Germinal center (tissue), 1 donor: ENCODE results near the gene ZNF91.
"Not testable (repeated sequence)": the region's sequence is repeated elsewhere in the genome, so short reads cannot be mapped to it uniquely, and the experiment has no call there.

Experiments
- DNase-seq: peaks from one replicate; pipeline ENCODE4 v3.0.0; 2012; ENCODE audit warnings: mixed read lengths, low spot score

ZNF91 gene

DNA sequence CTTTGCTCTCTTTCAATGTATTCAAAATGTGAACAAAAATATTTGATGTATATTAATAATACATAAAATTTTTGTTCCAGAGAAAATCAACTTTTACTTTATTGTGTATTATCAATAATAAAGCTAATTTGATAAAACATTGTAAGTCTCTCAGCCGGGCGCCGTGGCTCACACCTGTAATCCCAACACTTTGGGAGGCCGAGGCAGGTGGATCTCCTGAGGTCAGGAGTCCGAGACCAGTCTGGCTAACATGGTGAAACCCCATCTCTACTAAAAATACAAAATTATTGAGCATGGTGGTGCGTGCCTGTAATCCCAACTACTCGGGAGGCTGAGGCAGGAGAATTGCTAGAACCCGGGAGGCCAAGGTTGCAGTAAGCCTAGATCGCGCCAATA, 449 bp upstream of the ZNF91 start:
- DNase-seq, result not testable (repeated sequence)

DNA sequence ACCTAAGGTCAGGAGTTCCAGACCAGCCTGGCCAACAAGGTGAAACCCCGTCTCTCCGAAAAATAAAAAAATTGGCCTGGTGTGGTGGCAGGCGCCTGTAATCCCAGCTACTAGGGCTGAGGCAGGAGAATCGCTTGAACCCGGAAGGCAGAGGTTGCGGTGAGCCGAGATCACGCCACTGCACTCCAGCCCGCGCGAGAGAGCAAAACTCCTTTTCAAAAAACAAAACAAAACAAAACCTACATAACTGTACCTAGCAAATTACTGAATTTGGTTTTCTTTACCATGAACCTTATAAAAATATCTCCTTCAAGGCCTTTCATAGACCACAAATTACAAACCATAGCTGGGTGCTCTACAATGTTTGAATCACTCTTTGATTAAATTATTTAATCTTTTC, 760 bp downstream of the ZNF91 start:
- no peak for DNase-seq

DNA sequence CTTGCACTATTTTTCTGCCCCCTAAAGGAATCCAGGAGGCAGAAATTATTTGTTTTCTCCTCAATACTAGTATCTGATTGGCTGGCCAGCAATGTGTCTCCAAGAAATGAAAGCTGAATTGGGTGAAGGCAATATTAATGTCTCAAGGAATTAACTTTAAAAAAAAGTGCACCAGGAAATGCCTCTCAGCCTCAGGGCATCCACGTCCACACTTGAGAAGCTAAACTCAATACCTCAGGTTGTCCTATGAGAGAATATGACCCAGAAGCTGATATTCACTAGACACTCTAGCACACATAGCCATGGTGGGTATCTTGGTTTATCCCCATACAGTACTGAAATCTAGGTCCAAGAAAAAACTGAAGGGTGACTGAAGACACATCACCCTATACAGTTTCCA, 2.1 kb downstream of the ZNF91 start:
- no peak for DNase-seq

DNA sequence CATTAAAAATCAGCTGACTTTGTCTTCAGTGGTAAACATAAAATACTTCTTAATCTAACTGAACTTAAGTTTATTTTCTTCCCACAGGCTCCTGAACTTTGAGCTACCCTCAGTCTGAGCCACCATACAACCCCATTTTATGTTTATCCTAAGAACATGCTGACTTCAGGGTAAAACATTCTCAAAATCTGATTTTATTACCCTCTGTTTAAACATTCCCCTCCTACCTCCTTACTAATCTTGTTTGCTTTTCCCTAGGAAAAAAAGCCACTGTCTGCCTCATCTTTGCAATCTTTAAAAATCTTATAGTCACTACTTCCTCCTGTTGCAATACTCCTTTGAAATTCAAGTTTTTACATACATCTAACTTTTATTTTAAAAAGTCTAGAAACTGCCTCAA, 4.0 kb downstream of the ZNF91 start:
- no peak for DNase-seq

DNA sequence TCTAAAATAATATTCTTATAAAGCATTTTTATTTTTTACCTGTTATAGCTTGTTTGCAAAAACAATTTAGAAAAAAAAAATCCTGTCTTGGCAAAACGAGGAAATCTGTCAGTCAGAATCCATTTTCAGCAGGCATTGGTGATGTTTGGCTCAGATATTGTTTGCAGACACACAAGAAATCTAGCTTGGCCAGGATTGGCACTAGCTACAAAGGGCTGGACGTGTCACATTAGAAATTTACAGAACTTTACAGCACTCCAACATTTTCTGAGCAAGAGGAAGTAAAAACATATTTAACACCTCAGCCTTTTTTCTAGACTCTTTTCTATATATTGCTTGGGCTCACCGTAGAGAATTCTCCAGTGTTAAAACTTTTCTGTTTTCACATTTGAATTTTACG, 9.9 kb downstream of the ZNF91 start:
- DNase-seq, result no peak

DNA sequence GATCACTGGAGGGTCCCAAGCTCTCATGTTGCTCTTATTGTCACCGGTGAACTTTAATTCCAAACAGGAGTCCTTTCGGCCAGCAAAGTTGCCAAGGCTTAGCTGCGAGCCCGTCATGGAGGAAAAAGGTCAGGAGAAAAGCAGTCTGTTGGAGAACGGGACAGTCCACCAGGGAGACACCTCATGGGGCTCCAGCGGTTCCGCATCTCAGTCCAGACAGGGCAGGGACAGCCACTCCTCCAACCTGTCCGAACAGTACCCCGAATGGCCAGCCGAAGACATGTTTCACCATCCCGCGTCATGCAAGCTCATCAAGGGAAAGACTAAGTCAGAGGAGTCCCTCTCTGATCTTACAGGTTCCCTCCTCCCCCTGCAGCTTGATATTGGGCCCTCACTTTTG, 10.4 kb downstream of the ZNF91 start:
- DNase-seq, result no peak

DNA sequence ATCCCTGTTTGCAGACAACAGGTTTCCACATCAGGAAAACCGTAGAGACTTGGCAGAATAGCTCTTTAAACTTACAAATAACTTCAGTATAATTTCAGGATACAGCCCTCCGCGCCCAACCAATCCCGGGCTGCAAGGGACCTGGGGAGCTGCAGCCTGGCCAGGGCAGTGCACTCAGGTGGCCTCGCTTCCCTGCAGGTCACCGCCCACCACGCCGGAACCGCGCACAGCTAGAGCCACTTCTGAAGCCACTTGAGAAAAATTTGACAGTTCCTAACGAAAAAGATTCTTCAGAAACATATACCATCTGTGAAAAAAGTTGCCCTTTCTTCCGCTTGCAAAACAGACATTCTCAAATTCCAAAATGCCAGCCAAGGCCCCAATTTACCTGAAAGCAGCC, 11.1 kb downstream of the ZNF91 start:
- DNase-seq, result no peak

DNA sequence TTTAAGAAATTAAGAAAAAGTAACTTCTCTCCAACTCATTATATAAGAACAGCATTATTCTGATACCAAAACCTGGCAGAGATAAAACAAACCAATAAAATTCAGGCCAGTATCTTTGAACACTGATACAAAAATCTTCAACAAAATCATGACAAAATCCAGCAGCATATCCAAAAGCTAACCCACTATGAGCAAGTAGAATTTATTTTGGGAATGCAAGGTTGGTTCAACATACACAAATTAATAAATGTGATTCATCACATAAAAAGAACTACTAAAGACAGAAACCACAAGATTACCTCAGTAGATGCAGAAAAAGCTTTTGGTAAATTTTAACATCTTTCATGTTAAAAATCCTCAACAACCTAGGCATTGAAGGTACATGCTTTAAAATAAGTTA, 12.3 kb downstream of the ZNF91 start:
- no peak for DNase-seq

DNA sequence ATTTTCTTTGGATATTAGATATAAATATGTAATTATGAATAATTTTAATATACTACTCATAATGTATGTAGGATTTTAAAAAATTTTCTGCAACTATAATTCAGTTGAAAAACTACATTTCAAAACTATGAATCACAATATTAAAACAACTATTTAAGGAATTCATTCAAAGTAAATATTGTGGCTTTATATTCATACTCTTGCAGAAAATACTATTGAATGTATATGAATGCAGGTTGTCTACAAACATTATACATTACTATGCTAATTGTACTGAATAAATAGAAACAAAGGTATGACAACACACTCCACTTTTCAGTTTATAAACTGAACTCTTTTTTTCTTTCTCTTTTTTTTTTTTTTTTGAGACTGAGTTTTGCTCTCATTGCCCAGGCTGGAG, 14.2 kb downstream of the ZNF91 start:
- no peak for DNase-seq

DNA sequence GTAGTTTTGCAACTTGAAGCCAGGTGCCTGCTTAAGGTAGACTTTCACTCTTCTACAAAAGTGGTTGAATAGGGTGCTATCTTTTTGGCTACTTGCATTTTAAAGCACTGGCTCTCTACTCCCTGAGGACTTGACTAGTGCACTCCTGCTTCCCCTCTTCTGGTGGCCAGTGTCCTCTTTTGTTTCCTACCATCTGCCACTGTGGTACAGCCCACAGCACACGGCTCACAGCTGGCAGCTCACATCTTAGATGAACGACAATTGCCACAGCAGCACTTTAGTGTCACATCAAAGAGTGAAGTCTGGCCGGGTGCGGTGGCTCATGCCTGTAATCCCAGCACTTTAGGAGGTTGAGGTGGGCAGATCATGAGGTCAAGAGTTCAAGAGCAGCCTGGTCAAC, 15.6 kb downstream of the ZNF91 start:
- DNase-seq, result not testable (repeated sequence)

DNA sequence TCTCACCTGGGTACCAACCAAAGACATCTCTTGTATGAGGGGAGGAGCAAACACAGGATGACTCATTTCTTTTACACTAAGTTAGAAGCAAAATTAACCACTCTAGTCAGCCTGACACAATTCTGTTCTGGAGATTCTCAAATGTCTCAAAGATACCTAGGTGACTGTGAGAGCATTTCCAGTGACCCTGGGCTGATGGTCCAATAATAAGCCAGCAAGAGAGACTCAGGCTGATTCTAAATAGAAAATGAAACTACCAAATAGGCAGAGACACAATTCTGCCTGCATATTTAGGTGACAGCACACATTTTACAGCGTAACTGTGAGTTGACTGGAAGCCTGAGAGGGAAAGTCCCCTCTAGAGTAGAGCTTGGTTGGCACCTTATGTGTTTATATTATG, 16.3 kb downstream of the ZNF91 start:
- DNase-seq, result no peak

DNA sequence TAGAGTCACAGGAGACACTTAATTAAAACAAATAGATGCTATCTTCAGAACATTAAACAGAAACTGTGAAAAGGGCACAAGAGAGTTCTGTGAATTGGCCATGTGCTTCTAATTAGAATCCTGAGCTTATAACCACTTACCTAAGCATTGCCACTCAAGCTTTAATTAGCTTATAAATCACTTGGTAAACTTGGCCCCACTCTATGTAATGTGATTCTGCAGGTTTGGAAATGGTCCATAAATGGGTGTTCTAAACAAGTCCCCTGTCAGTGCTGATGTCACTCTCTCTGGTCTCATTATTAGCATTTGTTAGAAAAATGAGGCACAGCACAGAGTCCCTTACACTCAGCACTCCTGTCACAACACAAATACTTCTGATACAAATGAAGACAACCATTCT, 18.0 kb downstream of the ZNF91 start:
- DNase-seq, result no peak

DNA sequence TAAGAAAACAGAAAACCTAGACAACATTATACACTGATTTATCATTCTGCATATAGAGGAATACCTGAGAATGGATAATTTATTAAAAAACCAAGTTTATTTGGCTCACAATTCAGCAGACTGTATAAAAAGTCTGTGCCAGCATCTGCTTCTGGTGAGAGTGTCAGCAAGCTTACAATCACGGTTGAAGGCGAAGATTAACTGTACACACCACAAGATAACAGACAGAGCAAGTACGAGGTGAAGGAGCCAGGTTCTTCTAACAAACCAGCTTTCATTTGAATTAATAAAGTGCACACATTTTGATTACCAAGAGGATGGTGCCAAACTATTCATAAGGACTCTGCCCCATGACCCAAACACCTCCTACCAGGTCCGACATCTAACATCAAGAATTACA, 28.8 kb downstream of the ZNF91 start:
- no peak for DNase-seq

DNA sequence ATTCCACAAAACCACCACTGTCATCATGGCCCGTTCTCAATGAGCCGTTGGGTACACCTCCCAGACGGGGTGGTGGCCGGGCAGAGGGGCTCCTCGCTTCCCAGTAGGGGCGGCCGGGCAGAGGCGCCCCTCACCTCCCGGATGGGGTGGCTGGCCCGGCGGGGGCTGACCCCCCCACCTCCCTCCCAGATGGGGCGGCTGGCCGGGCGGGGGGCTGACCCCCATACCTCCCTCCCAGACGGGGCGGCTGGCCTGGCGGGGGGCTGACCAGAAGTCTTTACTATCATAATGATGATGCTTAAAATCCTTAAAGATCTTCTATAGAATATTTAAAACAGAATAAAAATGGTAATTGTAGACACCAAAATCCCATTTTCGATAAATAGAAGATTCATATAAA, 29.2 kb downstream of the ZNF91 start:
- not testable (repeated sequence) for DNase-seq

DNA sequence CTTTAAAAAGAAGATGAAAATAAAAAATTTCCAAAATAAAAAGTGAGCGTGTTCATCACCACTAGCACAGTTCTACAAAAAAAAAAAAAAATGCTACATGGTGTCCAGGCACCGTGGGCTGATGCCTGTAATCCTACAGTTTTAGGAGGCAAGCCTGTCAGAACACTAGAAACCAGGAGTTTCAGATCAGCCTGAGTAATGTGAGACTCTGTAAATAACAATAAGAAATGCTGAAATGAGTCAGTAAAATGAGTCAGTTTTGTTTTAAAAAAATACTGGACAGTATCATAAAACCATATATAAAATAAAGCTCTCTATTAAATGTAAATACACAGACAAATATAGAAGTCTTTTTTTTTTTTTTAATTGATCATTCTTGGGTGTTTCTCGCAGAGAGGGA, 30.0 kb downstream of the ZNF91 start:
- no peak for DNase-seq

DNA sequence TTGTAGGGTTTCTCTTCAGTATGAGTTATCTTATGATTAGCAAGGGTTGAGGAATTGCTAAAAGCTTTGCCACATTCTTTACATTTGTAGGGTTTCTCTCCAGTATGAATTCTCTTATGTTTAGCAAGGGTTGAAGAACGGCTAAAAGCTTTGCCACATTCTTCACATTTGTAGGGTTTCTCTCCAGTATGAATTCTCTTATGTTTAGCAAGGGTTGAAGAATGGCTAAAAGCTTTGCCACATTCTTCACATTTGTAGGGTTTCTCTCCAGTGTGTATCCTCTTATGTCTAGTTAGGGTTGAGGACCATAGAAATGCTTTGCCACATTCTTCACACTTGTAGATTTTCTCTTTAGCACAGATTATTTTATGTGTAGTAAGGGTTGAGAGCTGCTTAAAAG, 33.4 kb downstream of the ZNF91 start:
- DNase-seq, result not testable (repeated sequence)

DNA sequence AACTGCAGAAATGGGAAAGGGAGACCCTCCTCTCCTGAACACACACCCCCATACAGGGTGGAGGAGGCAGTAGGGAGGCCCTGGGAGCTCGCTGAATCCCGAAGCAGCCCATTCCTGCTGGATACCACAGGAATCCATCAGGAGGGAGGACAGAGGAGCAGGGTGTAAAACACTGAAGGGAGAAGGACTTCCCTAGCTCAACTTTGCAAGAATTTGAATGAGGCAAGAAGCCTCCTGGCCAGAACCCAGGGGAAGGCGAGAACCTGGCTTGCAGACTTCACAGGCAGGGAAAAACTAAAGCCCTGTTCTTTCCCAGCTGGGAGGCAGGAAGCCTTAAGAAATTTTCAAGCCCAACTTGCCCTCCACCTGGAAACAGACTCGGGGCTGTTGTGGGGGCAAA, 43.5 kb downstream of the ZNF91 start:
- no peak for DNase-seq

DNA sequence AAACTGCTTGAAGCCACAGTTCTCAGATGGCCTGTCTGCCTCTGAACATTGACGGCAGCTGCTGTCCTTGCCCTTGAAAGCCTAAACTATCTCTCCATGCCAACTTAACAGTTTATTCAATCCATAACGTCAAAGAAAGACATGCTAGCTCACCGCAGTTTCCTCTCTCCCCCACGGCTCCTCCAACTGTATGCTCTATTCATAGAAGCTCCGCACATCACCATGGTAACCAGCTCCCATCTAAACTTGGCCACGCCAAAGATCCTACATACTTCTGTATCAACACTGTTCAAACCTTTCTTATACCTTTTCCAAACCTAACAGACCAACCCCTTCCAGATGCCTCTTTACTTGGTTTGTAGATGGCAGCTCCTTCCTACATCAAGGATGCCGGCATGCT, 48.6 kb downstream of the ZNF91 start:
- no peak for DNase-seq

DNA sequence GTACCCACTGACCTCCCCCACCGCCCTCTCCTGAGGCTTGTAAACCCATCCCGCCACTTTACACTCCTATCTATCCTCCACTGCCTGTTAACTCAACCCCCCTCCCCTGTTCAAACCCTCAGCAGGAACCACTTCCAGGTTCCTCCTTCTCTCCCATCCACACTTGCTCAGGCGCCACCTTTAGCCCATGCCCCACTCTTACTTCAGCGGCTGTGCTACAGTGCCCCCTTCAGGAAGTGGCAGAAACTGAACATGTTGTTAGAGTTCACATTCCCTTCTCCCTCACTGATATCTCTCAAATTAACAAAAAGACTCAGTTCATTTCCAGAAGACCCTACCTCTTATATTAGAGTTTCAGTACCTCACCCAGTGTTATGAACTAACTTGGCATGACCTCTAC, 49.4 kb downstream of the ZNF91 start:
- no peak for DNase-seq

DNA sequence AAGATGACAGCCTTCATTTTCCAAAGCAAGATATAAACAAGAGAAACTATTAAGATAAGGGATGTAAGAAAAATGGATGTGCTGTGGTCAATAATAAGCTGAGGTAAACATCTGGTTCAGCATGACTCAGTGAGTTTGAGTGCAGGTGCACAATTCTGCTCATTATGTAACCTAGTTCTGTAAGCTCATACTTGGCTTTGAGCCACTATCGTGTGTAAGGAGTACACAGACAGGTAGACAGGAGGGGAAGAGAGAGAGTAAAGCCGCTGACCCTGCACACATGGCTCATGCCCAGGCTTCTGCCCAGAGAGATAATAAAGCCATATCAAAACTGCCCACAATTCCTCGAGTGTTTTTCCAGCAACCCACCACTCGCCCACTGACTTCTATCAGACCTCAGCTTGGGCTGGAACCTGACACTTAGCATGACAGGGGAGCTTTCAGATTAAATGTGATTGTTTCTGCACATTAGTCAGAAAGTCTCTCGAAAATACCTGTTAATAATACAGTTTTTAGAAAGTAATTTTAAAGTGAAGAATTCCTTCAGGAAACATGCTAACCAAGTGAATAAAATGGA, 51.7 kb downstream of the ZNF91 start:
- DNase-seq, result no peak

DNA sequence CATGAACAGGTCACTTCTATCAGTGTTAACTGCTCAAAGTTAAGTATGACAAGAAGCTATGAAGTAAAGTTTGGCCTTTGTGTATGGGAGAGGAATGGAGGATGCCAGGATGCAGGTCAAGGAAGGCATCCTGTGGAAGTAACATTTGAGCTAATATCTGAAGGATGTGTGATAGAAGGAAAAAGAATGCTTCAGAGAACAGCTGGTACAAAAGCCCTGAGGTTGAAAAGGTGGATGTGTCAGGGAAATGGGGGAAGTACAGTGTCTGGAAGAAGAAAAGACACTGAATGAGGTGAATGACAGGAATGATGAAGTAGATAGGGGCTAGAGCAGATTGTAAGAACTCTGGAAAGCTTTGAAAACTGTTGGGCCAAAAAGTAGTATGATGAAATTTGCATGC, 67.1 kb downstream of the ZNF91 start:
- no peak for DNase-seq

DNA sequence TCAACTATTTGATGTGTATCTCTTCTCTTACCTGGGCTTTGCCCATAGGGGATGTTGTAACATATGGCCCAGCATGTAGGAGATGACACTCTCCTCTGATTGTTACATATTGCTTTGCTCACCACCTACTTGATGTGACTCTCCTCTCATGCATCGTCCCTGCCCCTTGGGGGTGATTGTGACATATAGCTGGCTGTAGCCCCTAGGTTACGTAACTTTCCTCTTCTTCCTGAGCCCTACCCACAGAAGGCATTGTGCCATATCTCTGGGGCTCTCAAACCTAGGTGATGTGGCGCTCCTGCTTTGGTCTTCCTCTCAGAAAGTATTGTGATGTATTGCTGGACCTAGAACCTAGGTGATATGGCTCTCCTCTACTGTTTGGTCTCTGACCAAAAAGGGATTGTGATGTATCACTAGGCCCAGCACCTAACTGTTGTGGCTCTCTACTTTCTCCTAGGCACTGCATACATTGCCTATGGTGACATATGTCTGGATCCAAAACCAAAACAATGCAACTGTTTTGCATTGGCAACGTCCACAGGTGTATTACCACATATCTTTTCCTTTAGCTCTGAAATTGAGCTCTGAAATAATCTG, 73.2 kb downstream of the ZNF91 start:
- DNase-seq, result no peak

DNA sequence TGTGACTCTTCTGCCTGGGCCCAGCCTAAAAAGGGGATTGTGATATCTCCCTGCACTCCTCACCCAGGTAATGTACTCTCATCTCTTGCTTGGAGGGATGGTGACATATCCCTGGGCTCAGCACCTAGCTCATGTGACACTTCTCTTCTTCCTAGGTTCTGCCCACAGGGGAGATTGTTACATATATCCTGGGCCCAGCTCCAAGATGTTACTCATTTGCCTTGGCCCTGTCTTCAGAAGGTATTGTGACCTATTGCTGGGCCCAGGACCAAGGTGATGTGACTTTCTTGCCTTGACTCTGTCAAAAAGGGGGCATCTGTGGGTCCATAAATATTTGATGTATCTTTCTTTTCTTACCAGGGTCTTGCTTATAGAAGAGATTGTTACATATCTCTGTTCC, 73.9 kb downstream of the ZNF91 start:
- not testable (repeated sequence) for DNase-seq

DNA sequence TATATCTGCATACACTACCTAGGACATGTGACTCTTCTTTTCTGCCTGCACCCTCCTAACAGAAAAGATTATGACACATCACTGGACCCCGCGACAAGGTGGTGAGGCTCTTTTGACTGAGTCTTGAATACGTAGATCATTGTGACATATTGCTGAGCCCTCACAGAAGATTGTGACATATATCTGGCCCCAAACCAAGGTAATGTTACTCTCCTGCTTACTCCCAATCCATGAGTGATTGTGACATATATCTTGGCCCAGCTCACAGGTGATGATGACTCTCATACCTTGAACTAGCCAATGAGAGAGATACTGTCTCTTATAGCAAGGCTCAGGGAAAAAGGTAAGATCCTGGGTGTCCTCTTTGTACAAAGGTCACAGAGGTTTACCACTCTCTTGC, 75.7 kb downstream of the ZNF91 start:
- not testable (repeated sequence) for DNase-seq

DNA sequence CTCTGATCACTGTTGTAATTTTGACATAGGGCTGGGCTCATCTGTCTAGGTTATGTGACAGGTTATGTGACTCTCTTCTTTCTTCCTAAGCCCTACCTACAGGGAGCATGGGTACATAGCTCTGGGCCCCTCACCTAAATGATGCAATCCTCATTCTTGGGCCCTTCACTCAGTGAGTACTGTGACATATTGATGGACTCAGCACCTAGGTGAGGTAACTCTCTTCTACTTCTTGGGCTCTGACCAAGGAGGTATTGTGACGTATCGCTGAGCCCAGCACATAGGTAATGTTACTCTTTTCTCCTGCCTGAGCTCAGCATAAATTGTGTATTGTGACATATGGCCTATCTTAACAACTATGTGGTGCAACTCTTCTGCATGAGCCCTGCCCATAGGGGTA, 76.3 kb downstream of the ZNF91 start:
- DNase-seq, result not testable (repeated sequence)
